Karpas-422 (cell line): Measurements from ENCODE around the gene FXYD1. TPM values are rescaled to one million over a fixed set of nuclear protein-coding genes. Genes with fewer than 3 reads are reported as not detected.
A peak's percentile ranks its signal among the peaks of the same experiment; 100 is the strongest.
"Not testable (repeated sequence)": the region's sequence is repeated elsewhere in the genome, so short reads cannot be mapped to it uniquely, and the experiment has no call there.

Source experiments
- DNase-seq: peaks from one replicate; pipeline ENCODE4 v3.0.0-alpha.2; 2015
- H2AFZ ChIP-seq: fragments of 200-600 bp; sonication (generic); 2 replicates; pipeline ENCODE4 v1.6.1; 2014; ENCODE audit warnings: antibody characterized with exemption, low read length, mixed read lengths
- H3K27ac ChIP-seq: fragments of 200-600 bp; sonication (generic); 2 replicates; pipeline ENCODE4 v1.5.1; 2014; ENCODE audit warnings: mild to moderate bottlenecking, low read length, moderate library complexity
- H3K27me3 ChIP-seq: fragments of 200-600 bp; sonication (generic); 2 replicates; pipeline ENCODE4 v1.6.1; 2014; ENCODE audit warnings: low read length, mixed read lengths
- H3K36me3 ChIP-seq: fragments of 200-600 bp; sonication (generic); 2 replicates; pipeline ENCODE4 v1.6.1; 2014; ENCODE audit warnings: low read length, mixed read lengths; ENCODE audit not compliant: insufficient read depth
- H3K4me1 ChIP-seq: fragments of 200-600 bp; sonication (generic); 2 replicates; pipeline ENCODE4 v1.6.1; 2014; ENCODE audit warnings: mild to moderate bottlenecking, low read length, mixed read lengths
- H3K4me2 ChIP-seq: fragments of 200-600 bp; sonication (generic); 2 replicates; pipeline ENCODE4 v1.6.1; 2014; ENCODE audit warnings: low read length, low read depth, mild to moderate bottlenecking; ENCODE audit not compliant: poor library complexity, severe bottlenecking
- H3K4me3 ChIP-seq: fragments of 200-600 bp; sonication (generic); 2 replicates; pipeline ENCODE4 v1.5.1; 2014; ENCODE audit warnings: mild to moderate bottlenecking, antibody characterized with exemption, low read length, mixed read lengths
- H3K79me2 ChIP-seq: fragments of 200-600 bp; sonication (generic); 2 replicates; pipeline ENCODE4 v1.6.1; 2014; ENCODE audit warnings: mild to moderate bottlenecking, low read length, mixed read lengths
- H3K9ac ChIP-seq: fragments of 200-600 bp; sonication (generic); 2 replicates; pipeline ENCODE4 v1.6.0; 2014; ENCODE audit warnings: low read length
- H3K9me2 ChIP-seq: fragments of 200-600 bp; sonication (generic), shearing (Covaris generic); replicated peaks from 2 replicates; pipeline ENCODE4 v1.6.0; 2014; ENCODE audit warnings: mild to moderate bottlenecking, low read length, moderate library complexity; ENCODE audit not compliant: insufficient read depth
- H3K9me3 ChIP-seq: fragments of 300-700, 200-600 bp; sonication (generic); 2 replicates; pipeline ENCODE4 v1.6.1; 2014; ENCODE audit warnings: low read length, mixed read lengths
- H4K20me1 ChIP-seq: fragments of 200-600 bp; sonication (generic); 2 replicates; pipeline ENCODE4 v1.6.1; 2014; ENCODE audit warnings: mild to moderate bottlenecking, antibody characterized with exemption, low read length, low read depth; ENCODE audit not compliant: insufficient read depth
- total RNA-seq: library from RNA; depleted of rRNA; stranded (reverse); fragments of >200 nt; shearing (Covaris generic); gene quantifications from 2 replicates; pipeline ENCODE4 v1.2.3, GENCODE V29; 2014; ENCODE audit warnings: low replicate concordance

FXYD1 gene
- total RNA-seq, 1 experiment from 2014 or later: not detected

GRCh38 chr19:35098413-35099049 lies 40.1 kb upstream of the FXYD1 start:
- DNase-seq: no peak
- H3K27ac ChIP-seq: no peak overlapping the region
- H3K9me2 ChIP-seq: no peaks in the 10 kb centered on the region
- no peaks in the 10 kb centered on the region for H3K9me3 ChIP-seq
- H2AFZ ChIP-seq: no peak overlapping the region
- H3K27me3 ChIP-seq: no peaks in the 10 kb centered on the region
- no peaks in the 10 kb centered on the region for H4K20me1 ChIP-seq
- peaks cover 7% of the 10 kb centered on the region for H3K4me1 ChIP-seq
- no peaks in the 10 kb centered on the region for H3K79me2 ChIP-seq
- no peak overlapping the region for H3K9ac ChIP-seq
- no peak overlapping the region for H3K4me3 ChIP-seq
- no peak overlapping the region for H3K4me2 ChIP-seq
- no peaks in the 10 kb centered on the region for H3K36me3 ChIP-seq

- H3K36me3 ChIP-seq: no peaks in the 10 kb centered on the region
- H3K4me3 ChIP-seq: no peak overlapping the region
- no peak overlapping the region for H3K27ac ChIP-seq
- no peaks in the 10 kb centered on the region for H3K27me3 ChIP-seq
- no peak overlapping the region for H3K4me2 ChIP-seq
- no peak overlapping the region for H2AFZ ChIP-seq
- H3K4me1 ChIP-seq: peaks cover 7% of the 10 kb centered on the region
- H3K9me2 ChIP-seq: no peaks in the 10 kb centered on the region
- H3K79me2 ChIP-seq: no peaks in the 10 kb centered on the region
- DNase-seq: peak; percentile 60
- H3K9me3 ChIP-seq: no peaks in the 10 kb centered on the region
- no peak overlapping the region for H3K9ac ChIP-seq
- H4K20me1 ChIP-seq: no peaks in the 10 kb centered on the region
These were observed 39.3 kb upstream of the FXYD1 start for GRCh38 chr19:35099155-35099896.

DNA sequence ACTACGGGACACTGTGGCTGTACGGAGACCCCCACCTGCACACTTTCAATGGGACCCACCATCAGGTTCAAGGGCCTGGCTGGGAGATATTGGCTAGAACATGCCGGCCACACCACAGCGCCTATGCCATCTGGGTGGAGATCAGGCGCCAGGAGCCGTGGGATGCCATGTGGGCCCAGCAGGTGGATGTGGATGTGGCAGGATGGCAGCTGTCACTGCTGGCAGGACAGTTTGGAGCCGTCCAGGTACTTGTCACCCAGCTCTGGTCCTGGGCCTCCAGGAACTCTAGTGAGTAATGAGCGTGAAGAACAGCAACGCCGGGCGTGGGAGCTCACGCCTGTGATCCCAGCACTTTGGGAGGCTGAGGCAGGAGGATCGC lies 38.7 kb upstream of the FXYD1 start:
- no peak overlapping the region for H2AFZ ChIP-seq
- no peaks in the 10 kb centered on the region for H3K27me3 ChIP-seq
- H3K4me1 ChIP-seq: peaks cover 7% of the 10 kb centered on the region
- H3K36me3 ChIP-seq: no peaks in the 10 kb centered on the region
- H3K4me2 ChIP-seq: no peak overlapping the region
- no peak overlapping the region for H3K9ac ChIP-seq
- no peak overlapping the region for H3K4me3 ChIP-seq
- no peaks in the 10 kb centered on the region for H3K79me2 ChIP-seq
- no peak for DNase-seq
- no peaks in the 10 kb centered on the region for H4K20me1 ChIP-seq
- H3K27ac ChIP-seq: no peak overlapping the region
- no peaks in the 10 kb centered on the region for H3K9me3 ChIP-seq
- H3K9me2 ChIP-seq: no peaks in the 10 kb centered on the region

GRCh38 chr19:35100588-35101533 lies 37.8 kb upstream of the FXYD1 start:
- peaks cover 7% of the 10 kb centered on the region for H3K4me1 ChIP-seq
- H3K4me2 ChIP-seq: no peak overlapping the region
- no peak overlapping the region for H3K9ac ChIP-seq
- no peaks in the 10 kb centered on the region for H3K36me3 ChIP-seq
- no peak overlapping the region for H3K27ac ChIP-seq
- H3K9me2 ChIP-seq: no peaks in the 10 kb centered on the region
- no peaks in the 10 kb centered on the region for H3K27me3 ChIP-seq
- H2AFZ ChIP-seq: no peak overlapping the region
- DNase-seq: no peak
- no peaks in the 10 kb centered on the region for H3K9me3 ChIP-seq
- no peaks in the 10 kb centered on the region for H4K20me1 ChIP-seq
- H3K79me2 ChIP-seq: no peaks in the 10 kb centered on the region
- H3K4me3 ChIP-seq: no peak overlapping the region

- not testable (repeated sequence) for H4K20me1 ChIP-seq, H3K4me2 ChIP-seq, H3K36me3 ChIP-seq, DNase-seq, H3K27ac ChIP-seq, H3K4me3 ChIP-seq, H2AFZ ChIP-seq, H3K9me2 ChIP-seq, H3K27me3 ChIP-seq, H3K9me3 ChIP-seq, H3K4me1 ChIP-seq, H3K9ac ChIP-seq, H3K79me2 ChIP-seq
These were observed 36.7 kb upstream of the FXYD1 start for GRCh38 chr19:35101949-35102348.

GRCh38 chr19:35103614-35104013 lies 35.0 kb upstream of the FXYD1 start:
- not testable (repeated sequence) for DNase-seq, H3K27ac ChIP-seq

GRCh38 chr19:35104361-35104760 lies 34.3 kb upstream of the FXYD1 start:
- Histone ChIP-seq H3K27me3 (no peaks in the 10 kb centered on the region), H2AFZ (no peak overlapping the region), H3K4me3 (no peak overlapping the region), H4K20me1 (no peaks in the 10 kb centered on the region), H3K79me2 (no peaks in the 10 kb centered on the region), H3K36me3 (no peaks in the 10 kb centered on the region), H3K27ac (no peak overlapping the region), H3K4me1 (peaks cover 4% of the 10 kb centered on the region), H3K9me3 (no peaks in the 10 kb centered on the region), H3K9me2 (no peaks in the 10 kb centered on the region), H3K9ac (no peak overlapping the region), H3K4me2 (no peak overlapping the region)
- no peak for DNase-seq

More at GRCh38 chr19:35103614-35104013, 35.0 kb upstream of the FXYD1 start:
- H3K9me2 ChIP-seq, H3K9me3 ChIP-seq, H3K79me2 ChIP-seq, H3K4me3 ChIP-seq, H3K9ac ChIP-seq, H3K4me1 ChIP-seq, H3K27me3 ChIP-seq, H2AFZ ChIP-seq, H4K20me1 ChIP-seq, H3K4me2 ChIP-seq, H3K36me3 ChIP-seq: not testable (repeated sequence)

DNA sequence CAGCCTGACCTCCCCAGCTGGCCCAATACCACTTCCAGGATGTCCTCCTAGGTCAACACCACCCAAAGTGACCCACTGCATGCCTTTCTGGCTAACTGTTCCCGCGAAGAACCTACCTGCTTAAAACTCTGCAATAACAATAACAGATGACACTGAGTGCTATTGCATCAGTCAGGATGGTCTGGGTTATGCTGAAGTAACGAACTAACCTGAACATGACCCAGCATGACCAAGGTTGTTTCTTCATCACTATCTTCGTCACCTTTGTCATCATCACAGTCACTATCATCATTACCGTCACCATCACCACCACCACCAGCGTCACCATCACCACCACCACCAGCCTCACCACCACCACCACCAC lies 33.6 kb upstream of the FXYD1 start:
- H3K9me2 ChIP-seq: no peaks in the 10 kb centered on the region
- no peaks in the 10 kb centered on the region for H3K79me2 ChIP-seq

More for the DNA sequence above, 33.6 kb upstream of the FXYD1 start:
- Histone ChIP-seq H3K36me3 (no peaks in the 10 kb centered on the region), H2AFZ (no peak overlapping the region), H3K4me2 (no peak overlapping the region), H3K9ac (no peak overlapping the region), H3K4me1 (no peaks in the 10 kb centered on the region), H3K9me3 (no peaks in the 10 kb centered on the region), H3K27ac (no peak overlapping the region), H3K27me3 (no peaks in the 10 kb centered on the region), H3K4me3 (no peak overlapping the region), H4K20me1 (no peaks in the 10 kb centered on the region)
- DNase-seq: no peak
